HepG2 (cell line): ENCODE measurements around the gene GNL2. TPM values are rescaled to one million over a fixed set of nuclear protein-coding genes. Genes with fewer than 3 reads are reported as not detected.

Source experiments
- ATAC-seq: fragments of 200-7000 bp; cut with Tn5 transposase; 3 replicates; pipeline ENCODE4 v1.9.1; 2020; ENCODE audit warnings: mild to moderate bottlenecking, moderate library complexity
- BruUV-seq: library from RNA; stranded (reverse); fragments of 400-500 nt; replicated peaks from 2 replicates; lab custom pipeline; 2021; lab: Mats Ljungman, UMichigan
- CTCF ChIA-PET: fragments of 300-600 bp; formaldehyde crosslinking; extraction: SDS; loops from one replicate; lab custom pipeline; 2021; ENCODE audit warnings: low total read pairs, inconsistent platforms, low intra/inter-chr PET ratio; lab: Yijun Ruan, JAX
- POLR2A ChIA-PET: fragments of 350-600 bp; sonication (Branson Sonifier 250); formaldehyde crosslinking; loops from one replicate; lab custom pipeline; 2020; ENCODE audit warnings: antibody characterized with exemption, inconsistent platforms; lab: Yijun Ruan, JAX
- DNase-seq: peaks from one replicate; pipeline ENCODE4 v3.0.0-alpha.2; 2015; ENCODE audit warnings: low spot score
- FAIRE-seq: peaks from 3 replicates; lab custom pipeline; 2011; peaks lifted over from hg19 to GRCh38; lab: Jason Lieb, UNC
- H2AFZ ChIP-seq: one replicate; pipeline ENCODE4 v1.6.1; 2011; ENCODE audit warnings: low read length, inconsistent platforms
- H3K27ac ChIP-seq: fragments of 300-600 bp; 3 replicates; pipeline ENCODE4 v1.8.0; 2011; ENCODE audit warnings: mixed run types, mild to moderate bottlenecking, mixed read lengths, low read length, inconsistent platforms; ENCODE audit not compliant: insufficient read depth; ENCODE audit errors: extremely low read length
- H3K27me3 ChIP-seq, 2 experiments: fragments of 200-600 bp in 1 of 2; 2 replicates in 1 of 2; 3 replicates in 1 of 2; pipeline versions ENCODE4 v1.6.0 to v1.8.0; 2011; ENCODE audit warnings: low read length in 2 of 2, mild to moderate bottlenecking in 2 of 2, moderate library complexity in 2 of 2, inconsistent platforms in 1 of 2; ENCODE audit not compliant: insufficient read depth in 2 of 2, control insufficient read depth in 1 of 2
- H3K36me3 ChIP-seq, 2 experiments: fragments of 200-600 bp in 1 of 2; replicated peaks in 1 of 2; 2 replicates in 1 of 2; 3 replicates in 1 of 2; pipeline versions ENCODE4 v1.5.1 to v1.8.0; 2011; ENCODE audit warnings: low read length in 2 of 2, inconsistent platforms in 1 of 2; ENCODE audit not compliant: insufficient read depth in 2 of 2, control insufficient read depth in 1 of 2
- H3K4me1 ChIP-seq: 2 replicates; pipeline ENCODE4 v1.5.1; 2012; ENCODE audit warnings: low read length, inconsistent platforms; ENCODE audit not compliant: insufficient read depth
- H3K4me2 ChIP-seq: 2 replicates; pipeline ENCODE4 v1.6.0; 2011; ENCODE audit warnings: low read depth, low read length, inconsistent platforms
- H3K4me3 ChIP-seq, 3 experiments: fragments of 200-600 bp in 1 of 3; sonication (generic), shearing (Covaris generic) in 1 of 3; replicated peaks in 1 of 3; 2 replicates each; pipeline ENCODE4 v1.5.1; 2011 to 2016; ENCODE audit warnings: low read length in 3 of 3, inconsistent platforms in 2 of 3, low read depth in 2 of 3, mild to moderate bottlenecking in 2 of 3, control low read depth in 1 of 3, mixed read lengths in 1 of 3; ENCODE audit not compliant: insufficient read depth in 1 of 3
- H3K79me2 ChIP-seq: one replicate; pipeline ENCODE4 v1.6.1; 2011; ENCODE audit warnings: low read length, inconsistent platforms; ENCODE audit not compliant: insufficient read depth
- H3K9ac ChIP-seq: 2 replicates; pipeline ENCODE4 v1.6.0; 2011; ENCODE audit warnings: mild to moderate bottlenecking, low read depth, low read length, inconsistent platforms; ENCODE audit not compliant: insufficient read depth
- H3K9me3 ChIP-seq: 2 replicates; pipeline ENCODE4 v1.5.1; 2012; ENCODE audit warnings: mild to moderate bottlenecking, low read length
- H4K20me1 ChIP-seq: 2 replicates; pipeline ENCODE4 v1.6.0; 2011; ENCODE audit warnings: inconsistent platforms, mild to moderate bottlenecking, low read length, moderate library complexity; ENCODE audit not compliant: insufficient read depth
- EED ChIP-seq: sonication (generic); formaldehyde crosslinking; IDR thresholded peaks from 2 replicates; pipeline ENCODE4 v1.5.0; 2020; ENCODE audit warnings: mild to moderate bottlenecking, missing genetic modification reagents
- MED8 ChIP-seq: sonication (generic); formaldehyde crosslinking; IDR thresholded peaks from 2 replicates; pipeline ENCODE4 v1.8.1; 2023; ENCODE audit warnings: mild to moderate bottlenecking, missing genetic modification reagents; ENCODE audit not compliant: insufficient replicate concordance
- NFKB2 ChIP-seq: sonication (generic); formaldehyde crosslinking; IDR thresholded peaks from 2 replicates; pipeline ENCODE4 v1.4.0; 2020; ENCODE audit warnings: missing genetic modification reagents, borderline replicate concordance
- REPIN1 ChIP-seq: sonication (generic); formaldehyde crosslinking; IDR thresholded peaks from 2 replicates; pipeline ENCODE4 v1.8.0; 2022; ENCODE audit warnings: missing genetic modification reagents, low read depth, mild to moderate bottlenecking, borderline replicate concordance
- TEAD2 ChIP-seq: sonication (generic); formaldehyde crosslinking; IDR thresholded peaks from 2 replicates; pipeline ENCODE4 v1.9.0; 2021; ENCODE audit warnings: missing genetic modification reagents
- YEATS4 ChIP-seq: sonication (generic); formaldehyde crosslinking; IDR thresholded peaks from 2 replicates; pipeline ENCODE4 v1.4.0; 2020; ENCODE audit warnings: missing genetic modification reagents, borderline replicate concordance
- ZFP37 ChIP-seq: sonication (generic); formaldehyde crosslinking; IDR thresholded peaks from 2 replicates; pipeline ENCODE4 v1.4.0; 2020; ENCODE audit warnings: missing genetic modification reagents, borderline replicate concordance
- ZFP82 ChIP-seq: sonication (generic); formaldehyde crosslinking; IDR thresholded peaks from 2 replicates; pipeline ENCODE4 v1.5.1; 2020; ENCODE audit warnings: mild to moderate bottlenecking, missing genetic modification reagents, borderline replicate concordance
- ZNF570 ChIP-seq: sonication (generic); formaldehyde crosslinking; IDR thresholded peaks from 2 replicates; pipeline ENCODE4 v1.4.0; 2020; ENCODE audit warnings: mild to moderate bottlenecking, missing genetic modification reagents, borderline replicate concordance
- WGBS: methylation state at CpG from one replicate; pipeline ENCODE4 v1.1.6; 2017; ENCODE audit warnings: low lambda C conversion rate; 5-methylcytosine and 5-hydroxymethylcytosine counted together
- in situ Hi-C: cut with HindIII; loops from 2 replicates; pipeline ENCODE4 v1.10.0; 2017; ENCODE audit warnings: low pct_unique_long_range_greater_than_20kb; ENCODE audit not compliant: extremely low pct_ligation_motif_present
- intact Hi-C: fragments of 100-400 bp; cut with micrococcal nuclease; formaldehyde crosslinking; loops from one replicate; pipeline ENCODE4 v1.10.0; 2022; ENCODE audit not compliant: unreplicated experiment
- polyA plus RNA-seq, 8 experiments: library from polyadenylated mRNA; depleted of rRNA in 3 of 8; stranded (reverse) in 7 of 8; unstranded in 1 of 8; fragments of >200 nt; fragmentation: Illumina TruSeq in 4 of 8; extraction: Trizol in 4 of 8; gene quantifications; 2 replicates each; pipeline versions ENCODE4 v1.2.1 to v1.2.3, GENCODE V29; 2011 to 2016; ENCODE audit warnings: low read depth in 4 of 8, missing spikeins in 1 of 8, mixed read lengths in 1 of 8; ENCODE audit not compliant: insufficient read depth in 1 of 8
- total RNA-seq, 5 experiments: library from RNA; depleted of rRNA; stranded (reverse); fragments of >200 nt; fragmentation: Illumina TruSeq; extraction: Trizol; gene quantifications; 2 replicates each; pipeline ENCODE4 v1.2.3, GENCODE V29; 2016; ENCODE audit warnings: low read depth in 1 of 5
- TF ChIP-seq, protein P1 (sequence below): sonication (generic); formaldehyde crosslinking; IDR thresholded peaks from 2 replicates; pipeline ENCODE4 v1.5.1; 2020; ENCODE audit warnings: missing genetic modification reagents, mild to moderate bottlenecking, borderline replicate concordance
- TF ChIP-seq, protein P2 (sequence below): sonication (generic); formaldehyde crosslinking; conservative IDR thresholded peaks from 2 replicates; pipeline ENCODE4 v1.8.1; 2023; ENCODE audit warnings: missing genetic modification reagents
- TF ChIP-seq, protein P3 (sequence below): sonication (generic); formaldehyde crosslinking; IDR thresholded peaks from 2 replicates; pipeline ENCODE4 v1.8.0; 2022; ENCODE audit warnings: low read depth, missing genetic modification reagents
- TF ChIP-seq, protein P4 (sequence below): sonication (generic); formaldehyde crosslinking; IDR thresholded peaks from 2 replicates; pipeline ENCODE4 v1.4.0; 2020; ENCODE audit warnings: mild to moderate bottlenecking, missing genetic modification reagents

GNL2 gene
- total and polyA plus RNA-seq, 2 of the 13 experiments (the other 11 are each of a cell fraction or from before 2014, with no cell fraction given) = 32.1 to 72.1 TPM

DNA sequence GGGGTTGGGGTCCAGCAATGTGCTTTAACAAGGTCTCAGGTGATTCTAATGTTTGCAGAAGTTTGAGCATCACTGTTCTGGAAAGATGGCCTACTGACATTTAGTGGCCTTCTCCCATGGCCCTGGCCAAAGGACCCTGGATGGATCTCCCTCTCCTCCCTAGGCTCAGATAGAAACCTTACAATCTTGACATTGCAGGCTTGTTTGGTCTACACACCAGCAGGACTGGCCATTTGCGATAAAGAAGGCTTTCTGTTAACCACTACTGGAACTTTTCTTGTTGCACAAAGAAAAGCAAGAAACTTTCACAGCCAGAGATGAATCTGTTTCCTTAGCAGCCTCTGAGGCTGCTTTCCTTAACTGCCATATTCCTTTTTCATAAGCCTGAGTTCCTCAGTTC, 32.8 kb downstream of the GNL2 start:
- WGBS = 90% methylated on average over 1 of the region's 1 CpG
- H3K79me2 ChIP-seq = no peaks in the 10 kb centered on the region
- no peak overlapping the region for H3K9ac ChIP-seq
- no peak overlapping the region for H2AFZ ChIP-seq
- no peaks in the 10 kb centered on the region for H4K20me1 ChIP-seq
- peaks cover 9 to 29% of the 10 kb centered on the region in 2 experiments; a peak in 4 of 5 replicates for H3K36me3 ChIP-seq
- ChIA-PET POLR2A (interaction anchor here (1.4 kb wide), 1 partner anchor 48 kb away, joined by 3 read pairs; no protein-coding TSS in a partner anchor), CTCF (no interaction called here)
- peaks cover 46% of the 10 kb centered on the region for H3K4me1 ChIP-seq
- TF ChIP-seq ZFP37 (CRISPR knock-in tag) = no peak
- TF ChIP-seq YEATS4 (CRISPR knock-in tag) = no peak
- no peak for TF ChIP-seq TEAD2 (CRISPR knock-in tag)
- TF ChIP-seq, protein P1, sequence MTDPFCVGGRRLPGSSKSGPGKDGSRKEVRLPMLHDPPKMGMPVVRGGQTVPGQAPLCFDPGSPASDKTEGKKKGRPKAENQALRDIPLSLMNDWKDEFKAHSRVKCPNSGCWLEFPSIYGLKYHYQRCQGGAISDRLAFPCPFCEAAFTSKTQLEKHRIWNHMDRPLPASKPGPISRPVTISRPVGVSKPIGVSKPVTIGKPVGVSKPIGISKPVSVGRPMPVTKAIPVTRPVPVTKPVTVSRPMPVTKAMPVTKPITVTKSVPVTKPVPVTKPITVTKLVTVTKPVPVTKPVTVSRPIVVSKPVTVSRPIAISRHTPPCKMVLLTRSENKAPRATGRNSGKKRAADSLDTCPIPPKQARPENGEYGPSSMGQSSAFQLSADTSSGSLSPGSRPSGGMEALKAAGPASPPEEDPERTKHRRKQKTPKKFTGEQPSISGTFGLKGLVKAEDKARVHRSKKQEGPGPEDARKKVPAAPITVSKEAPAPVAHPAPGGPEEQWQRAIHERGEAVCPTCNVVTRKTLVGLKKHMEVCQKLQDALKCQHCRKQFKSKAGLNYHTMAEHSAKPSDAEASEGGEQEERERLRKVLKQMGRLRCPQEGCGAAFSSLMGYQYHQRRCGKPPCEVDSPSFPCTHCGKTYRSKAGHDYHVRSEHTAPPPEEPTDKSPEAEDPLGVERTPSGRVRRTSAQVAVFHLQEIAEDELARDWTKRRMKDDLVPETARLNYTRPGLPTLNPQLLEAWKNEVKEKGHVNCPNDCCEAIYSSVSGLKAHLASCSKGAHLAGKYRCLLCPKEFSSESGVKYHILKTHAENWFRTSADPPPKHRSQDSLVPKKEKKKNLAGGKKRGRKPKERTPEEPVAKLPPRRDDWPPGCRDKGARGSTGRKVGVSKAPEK = no peak
- TF ChIP-seq ZFP82 (CRISPR knock-in tag) = no peak
- TF ChIP-seq NFKB2 (CRISPR knock-in tag) = no peak
- TF ChIP-seq REPIN1 (CRISPR knock-in tag) = no peak
- TF ChIP-seq EED (CRISPR knock-in tag) = no peak
- TF ChIP-seq, protein P2, sequence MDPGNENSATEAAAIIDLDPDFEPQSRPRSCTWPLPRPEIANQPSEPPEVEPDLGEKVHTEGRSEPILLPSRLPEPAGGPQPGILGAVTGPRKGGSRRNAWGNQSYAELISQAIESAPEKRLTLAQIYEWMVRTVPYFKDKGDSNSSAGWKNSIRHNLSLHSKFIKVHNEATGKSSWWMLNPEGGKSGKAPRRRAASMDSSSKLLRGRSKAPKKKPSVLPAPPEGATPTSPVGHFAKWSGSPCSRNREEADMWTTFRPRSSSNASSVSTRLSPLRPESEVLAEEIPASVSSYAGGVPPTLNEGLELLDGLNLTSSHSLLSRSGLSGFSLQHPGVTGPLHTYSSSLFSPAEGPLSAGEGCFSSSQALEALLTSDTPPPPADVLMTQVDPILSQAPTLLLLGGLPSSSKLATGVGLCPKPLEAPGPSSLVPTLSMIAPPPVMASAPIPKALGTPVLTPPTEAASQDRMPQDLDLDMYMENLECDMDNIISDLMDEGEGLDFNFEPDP (CRISPR knock-in tag) = no peak
- TF ChIP-seq MED8 (CRISPR knock-in tag) = no peak
- TF ChIP-seq, protein P3, sequence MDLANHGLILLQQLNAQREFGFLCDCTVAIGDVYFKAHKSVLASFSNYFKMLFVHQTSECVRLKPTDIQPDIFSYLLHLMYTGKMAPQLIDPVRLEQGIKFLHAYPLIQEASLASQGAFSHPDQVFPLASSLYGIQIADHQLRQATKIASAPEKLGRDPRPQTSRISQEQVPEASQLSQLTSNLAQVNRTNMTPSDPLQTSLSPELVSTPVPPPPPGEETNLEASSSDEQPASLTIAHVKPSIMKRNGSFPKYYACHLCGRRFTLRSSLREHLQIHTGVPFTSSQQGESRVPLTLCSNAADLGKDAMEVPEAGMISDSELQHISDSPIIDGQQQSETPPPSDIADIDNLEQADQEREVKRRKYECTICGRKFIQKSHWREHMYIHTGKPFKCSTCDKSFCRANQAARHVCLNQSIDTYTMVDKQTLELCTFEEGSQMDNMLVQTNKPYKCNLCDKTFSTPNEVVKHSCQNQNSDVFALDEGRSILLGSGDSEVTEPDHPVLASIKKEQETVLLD (CRISPR knock-in tag) = no peak
- TF ChIP-seq, protein P4, sequence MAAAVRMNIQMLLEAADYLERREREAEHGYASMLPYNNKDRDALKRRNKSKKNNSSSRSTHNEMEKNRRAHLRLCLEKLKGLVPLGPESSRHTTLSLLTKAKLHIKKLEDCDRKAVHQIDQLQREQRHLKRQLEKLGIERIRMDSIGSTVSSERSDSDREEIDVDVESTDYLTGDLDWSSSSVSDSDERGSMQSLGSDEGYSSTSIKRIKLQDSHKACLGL (CRISPR knock-in tag) = no peak
- no peak for TF ChIP-seq ZNF570
- no peaks in the 10 kb centered on the region for H3K27me3 ChIP-seq
- H3K4me3 ChIP-seq = no peak overlapping the region
- DNase-seq (no peak), FAIRE-seq (no peak), ATAC-seq (no peak)
- intact Hi-C loops = no loop called here
- H3K4me2 ChIP-seq = no peak overlapping the region
- H3K9me3 ChIP-seq = no peaks in the 10 kb centered on the region
- no TSS peak for BruUV-seq
- in situ Hi-C loops = no loop called here
- no peak overlapping the region for H3K27ac ChIP-seq
